Superior temporal gyrus (tissue), 1 donor: ENCODE results near the gene ATP6V0E2.

ENCODE experiments used
- DNase-seq: peaks from one replicate; pipeline ENCODE4 v3.0.0-alpha.2; 2016; ENCODE audit errors: extremely low spot score

Gene ATP6V0E2

DNA sequence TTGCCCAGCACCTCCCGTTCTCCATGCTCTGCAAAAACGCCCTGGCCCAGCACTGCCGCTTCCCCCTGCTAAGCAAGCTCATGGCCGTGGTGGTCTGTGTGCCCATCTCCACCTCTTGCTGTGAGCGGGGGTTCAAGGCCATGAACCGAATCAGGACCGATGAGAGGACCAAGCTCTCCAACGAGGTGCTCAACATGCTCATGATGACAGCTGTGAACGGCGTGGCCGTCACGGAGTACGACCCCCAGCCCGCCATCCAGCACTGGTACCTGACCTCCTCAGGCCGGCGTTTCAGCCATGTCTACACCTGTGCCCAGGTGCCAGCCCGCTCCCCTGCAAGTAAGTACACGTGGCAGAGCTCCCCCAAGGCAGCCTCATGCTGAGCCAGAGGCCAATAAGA is 11.6 kb upstream of the ATP6V0E2 start:
- DNase-seq = no peak

DNA sequence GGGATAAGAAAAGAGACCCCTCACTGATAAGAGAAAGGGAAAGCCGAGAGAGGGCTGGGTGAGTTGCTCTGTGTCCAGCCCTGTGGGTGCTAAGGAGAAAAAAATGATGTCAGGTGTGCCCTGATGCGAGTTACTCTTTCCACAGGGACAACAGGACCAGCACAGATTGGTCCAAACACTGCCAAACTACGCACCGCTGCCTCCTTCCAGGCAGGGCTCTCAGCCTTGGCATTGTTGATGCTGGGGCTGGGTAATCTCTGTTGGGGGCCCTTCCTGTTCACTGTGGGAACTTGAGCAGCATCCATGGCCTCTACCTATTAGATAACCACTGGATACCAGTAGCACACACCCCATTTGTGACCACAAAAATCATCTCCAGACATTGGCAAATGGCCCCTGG is 10.3 kb upstream of the ATP6V0E2 start:
- no peak for DNase-seq

DNA sequence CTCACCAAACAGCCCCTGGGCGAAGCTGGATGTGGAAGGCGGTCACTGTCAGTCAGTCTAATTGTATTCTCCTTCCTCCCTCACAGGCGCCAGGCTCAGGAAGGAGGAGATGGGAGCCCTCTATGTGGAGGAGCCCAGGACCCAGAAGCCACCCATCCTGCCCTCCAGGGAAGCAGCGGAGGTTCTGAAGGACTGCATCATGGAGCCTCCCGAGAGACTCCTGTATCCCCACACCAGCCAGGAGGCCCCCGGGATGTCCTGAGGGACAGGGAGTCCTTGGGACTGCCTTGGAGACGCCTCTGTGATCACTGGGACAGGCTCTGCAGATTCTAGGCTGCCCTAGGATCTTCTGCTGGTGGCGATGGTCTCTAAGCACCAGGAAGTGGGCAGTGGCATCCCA is 9.7 kb upstream of the ATP6V0E2 start:
- DNase-seq = no peak

DNA sequence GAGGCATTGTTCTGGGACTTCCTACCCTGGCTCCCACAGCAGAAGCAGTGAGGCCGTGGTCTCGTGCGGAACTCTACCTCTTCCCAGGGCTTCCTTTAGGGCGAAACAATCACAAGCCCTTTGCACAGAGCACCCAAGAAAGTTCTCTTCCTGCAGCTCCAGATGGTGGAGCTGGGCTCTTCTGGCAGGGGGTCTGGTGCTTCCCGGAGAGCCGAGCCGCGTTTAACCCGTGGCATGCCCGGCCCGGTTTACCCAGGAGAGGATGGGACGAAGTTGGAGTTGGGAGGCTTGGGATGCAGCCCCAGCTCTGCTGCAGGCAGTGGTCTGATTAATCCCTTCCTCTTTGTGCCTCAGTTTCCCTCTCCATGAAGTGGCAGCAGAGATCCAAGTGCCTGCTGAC is 9.0 kb upstream of the ATP6V0E2 start:
- DNase-seq = no peak

DNA sequence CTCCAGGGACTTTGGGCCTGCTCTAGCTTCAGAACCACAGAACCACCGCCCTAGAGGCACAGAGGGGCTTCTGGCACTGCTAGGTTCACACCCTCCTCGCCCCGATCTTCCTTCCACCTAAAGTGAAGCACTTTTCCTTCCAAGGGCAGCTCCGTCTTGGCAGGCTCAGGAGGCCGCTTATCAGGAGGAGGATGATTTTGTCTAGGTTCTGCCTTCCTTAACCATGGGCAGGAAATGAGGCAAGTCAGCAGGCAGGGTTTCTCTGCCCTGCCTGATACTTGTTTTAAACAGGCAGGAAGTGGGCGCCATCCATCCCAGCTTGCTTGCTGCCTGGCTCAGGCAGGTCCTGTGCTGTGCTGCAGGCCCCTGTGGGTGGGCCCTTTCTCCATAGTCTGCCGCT is 8.3 kb upstream of the ATP6V0E2 start:
- no peak for DNase-seq

DNA sequence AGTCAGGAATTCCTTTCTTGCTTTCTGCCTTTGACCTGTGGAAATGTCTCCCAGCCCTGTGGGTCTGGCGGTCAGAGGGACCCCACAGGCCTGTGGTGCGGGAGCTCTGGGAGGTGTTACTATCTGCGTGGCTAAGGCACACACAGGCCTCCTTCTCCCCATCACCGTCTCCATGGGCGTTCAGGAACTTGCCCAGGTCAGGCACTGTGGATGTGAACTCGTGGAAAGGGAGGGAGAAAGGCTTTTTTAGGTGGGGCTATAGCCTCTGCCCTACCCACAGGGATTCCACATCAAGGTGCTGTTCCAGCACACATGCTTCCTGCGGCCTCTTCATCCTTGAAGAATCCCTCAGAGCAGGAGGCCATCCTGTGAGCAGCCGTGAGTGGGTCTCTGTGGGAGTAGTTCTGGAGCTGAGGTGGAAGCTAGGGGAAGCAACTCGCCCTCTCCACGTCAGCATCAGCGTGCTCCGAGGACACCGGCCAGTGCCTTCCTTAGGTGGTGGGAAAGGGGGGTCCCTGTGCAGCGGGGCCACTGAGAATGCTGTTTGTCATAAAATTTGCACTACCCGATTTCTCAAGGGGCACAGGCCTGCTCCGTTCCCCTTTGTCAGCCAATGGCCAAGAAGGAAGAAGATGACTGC is 7.5 kb upstream of the ATP6V0E2 start:
- no peak for DNase-seq

DNA sequence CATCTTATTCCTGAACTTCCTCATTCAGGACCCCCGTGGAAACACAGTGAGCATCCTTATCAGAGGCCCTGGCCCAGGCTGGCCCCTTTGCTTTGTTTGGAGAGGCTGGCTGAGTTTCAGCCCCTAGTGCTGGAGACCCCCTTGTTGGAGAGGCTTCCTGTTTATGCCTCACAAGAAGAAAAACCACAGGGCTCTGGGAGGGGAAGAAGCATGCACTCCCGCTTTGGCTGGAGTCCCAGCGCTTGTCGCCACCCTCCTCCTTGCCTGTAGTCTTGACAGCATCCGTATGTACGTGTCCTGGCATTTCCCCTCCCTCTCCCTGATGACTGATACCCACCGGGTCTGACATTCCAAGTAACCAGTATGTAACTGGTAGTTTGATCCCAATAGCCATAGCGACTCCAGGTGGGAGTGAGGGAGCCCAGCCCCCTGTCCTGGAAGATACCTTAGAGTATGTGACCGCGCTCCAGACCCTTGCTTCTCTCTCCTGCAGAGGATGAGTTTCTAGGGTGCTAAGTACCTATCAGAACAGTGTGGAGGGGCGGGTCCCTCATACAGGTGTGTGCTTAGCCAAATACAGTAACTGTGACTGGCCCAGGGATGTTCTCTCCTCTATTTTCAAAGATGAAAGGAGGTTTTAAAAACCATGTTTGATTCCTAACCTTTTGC is 6.9 kb upstream of the ATP6V0E2 start:
- no peak for DNase-seq

DNA sequence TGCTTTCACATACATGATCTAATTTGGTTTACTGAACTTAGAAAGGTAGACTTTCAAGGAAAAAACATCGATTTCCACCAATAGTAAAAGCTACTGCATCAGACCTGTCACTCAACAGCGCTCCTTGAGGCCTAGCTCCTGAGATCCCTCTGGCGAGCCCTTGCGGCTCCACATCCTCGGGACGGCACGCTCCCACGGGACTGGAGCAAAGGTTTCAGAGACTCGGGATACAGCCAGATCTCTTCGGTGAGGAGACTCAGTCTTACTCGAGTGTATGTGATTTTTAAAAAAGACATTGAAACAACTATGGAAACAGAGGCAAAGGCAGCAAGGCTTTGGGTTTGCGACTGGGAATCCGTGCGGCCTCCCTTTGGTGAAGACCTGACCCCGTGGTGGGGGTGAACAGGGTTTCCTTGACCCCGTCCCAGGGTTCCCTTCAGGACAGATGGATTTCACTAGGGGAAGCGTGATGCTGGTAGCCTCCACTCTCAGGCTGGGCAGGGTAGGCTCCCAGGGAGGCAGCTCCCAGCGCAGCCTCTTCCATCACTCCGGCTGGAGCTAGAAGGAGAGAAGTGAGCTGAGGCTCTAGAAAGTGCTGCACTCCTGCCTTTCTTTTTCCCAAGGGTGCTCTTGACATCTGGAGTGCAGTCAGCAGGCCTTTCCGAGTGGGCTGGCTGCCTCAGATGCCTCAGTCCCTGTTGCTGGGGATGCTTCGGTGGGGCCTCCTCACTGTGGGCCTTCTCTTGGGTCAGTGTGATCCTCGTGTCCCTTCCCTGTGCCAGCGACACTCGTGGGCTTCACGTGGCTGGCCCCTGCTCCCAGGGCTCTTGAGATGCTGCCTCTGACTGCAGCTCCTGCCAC is 5.8 kb upstream of the ATP6V0E2 start:
- DNase-seq = no peak

DNA sequence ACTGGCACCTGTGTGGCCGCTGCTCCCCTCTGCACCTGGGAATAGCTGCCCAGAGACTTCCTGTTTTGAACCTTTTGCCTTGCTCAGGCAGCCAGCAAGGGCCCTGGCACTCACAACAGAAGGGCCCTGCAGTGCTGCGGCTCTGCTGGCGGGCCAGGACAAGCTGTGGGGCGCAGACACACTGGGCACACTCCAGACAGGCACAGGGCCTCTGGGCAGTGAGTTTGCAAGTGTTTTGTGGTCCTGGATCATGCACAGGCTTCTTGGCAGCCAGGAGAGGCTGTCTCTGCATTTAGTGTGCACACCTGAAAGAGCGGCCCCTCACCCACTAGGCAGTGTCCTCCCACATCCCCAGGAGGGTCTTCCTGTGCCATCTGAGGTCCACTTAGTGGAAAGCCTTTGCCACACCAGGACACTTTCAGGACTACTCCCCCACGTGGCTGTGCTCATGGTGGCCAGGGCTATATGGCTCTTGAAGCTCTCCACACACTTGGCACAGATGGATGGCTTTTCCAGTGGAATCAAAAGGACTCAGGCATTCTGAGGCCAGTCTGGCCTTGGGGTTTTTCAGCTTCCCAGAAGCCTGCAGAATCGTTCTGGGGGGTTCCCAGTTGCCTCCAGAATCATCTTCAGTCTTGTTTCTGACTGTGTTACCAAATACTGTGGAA is 5.0 kb upstream of the ATP6V0E2 start:
- DNase-seq = no peak

DNA sequence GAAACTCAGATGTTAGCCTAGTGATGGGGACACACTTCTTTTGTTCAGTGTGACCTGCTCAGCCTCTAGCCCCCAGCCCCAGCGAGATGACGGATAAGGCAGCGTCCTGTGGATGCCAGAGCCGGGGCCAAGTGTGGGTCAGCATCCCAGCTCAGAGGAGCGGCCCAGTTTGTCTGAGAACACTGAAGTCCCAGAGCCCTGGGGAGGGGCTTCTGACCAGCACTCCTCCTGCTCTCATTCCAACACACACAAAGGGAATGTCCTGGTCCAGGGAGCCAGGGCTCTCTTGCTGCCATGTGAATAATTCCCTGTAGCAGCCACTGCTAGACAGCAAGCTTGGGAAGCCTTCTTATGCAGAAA is 4.5 kb upstream of the ATP6V0E2 start:
- DNase-seq = no peak

DNA sequence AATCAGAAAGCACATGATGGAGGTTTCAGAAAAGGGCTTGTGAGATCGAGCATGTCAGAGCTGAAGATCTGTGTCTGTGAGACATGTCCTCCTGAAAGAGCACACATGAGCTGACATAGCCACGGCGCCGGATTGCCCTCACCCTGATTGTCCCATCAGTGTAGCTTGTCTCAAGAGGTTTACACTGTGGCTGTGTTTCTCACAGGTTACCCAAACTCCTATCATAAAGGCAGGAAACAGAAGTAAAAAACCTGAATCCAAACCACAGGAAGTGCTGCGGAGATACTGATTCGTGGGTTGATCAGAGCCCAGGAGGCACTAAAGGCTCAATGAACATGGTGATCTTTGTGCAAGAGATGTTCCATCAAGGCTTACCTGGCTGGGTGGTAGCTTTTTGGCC is 3.9 kb upstream of the ATP6V0E2 start:
- DNase-seq = no peak

DNA sequence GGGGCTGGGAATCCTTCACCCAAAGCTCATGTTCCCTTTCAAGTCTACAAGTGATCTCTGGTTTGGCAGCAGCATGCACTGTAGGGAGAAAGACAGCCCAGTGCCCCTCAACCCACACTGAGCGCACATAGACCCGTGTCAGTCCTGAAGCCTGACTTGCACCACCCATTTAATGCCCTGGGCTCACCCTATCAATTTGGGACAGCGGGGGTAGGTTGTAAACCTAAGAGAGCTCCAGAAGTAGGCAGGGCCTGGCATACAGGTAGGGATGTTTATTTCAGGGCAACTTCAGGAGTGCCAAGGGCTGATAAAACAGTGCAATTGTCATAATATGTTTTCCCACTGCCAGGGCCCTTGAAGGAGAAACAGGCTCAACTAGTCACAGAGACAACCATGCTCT is 3.5 kb upstream of the ATP6V0E2 start:
- DNase-seq = no peak

DNA sequence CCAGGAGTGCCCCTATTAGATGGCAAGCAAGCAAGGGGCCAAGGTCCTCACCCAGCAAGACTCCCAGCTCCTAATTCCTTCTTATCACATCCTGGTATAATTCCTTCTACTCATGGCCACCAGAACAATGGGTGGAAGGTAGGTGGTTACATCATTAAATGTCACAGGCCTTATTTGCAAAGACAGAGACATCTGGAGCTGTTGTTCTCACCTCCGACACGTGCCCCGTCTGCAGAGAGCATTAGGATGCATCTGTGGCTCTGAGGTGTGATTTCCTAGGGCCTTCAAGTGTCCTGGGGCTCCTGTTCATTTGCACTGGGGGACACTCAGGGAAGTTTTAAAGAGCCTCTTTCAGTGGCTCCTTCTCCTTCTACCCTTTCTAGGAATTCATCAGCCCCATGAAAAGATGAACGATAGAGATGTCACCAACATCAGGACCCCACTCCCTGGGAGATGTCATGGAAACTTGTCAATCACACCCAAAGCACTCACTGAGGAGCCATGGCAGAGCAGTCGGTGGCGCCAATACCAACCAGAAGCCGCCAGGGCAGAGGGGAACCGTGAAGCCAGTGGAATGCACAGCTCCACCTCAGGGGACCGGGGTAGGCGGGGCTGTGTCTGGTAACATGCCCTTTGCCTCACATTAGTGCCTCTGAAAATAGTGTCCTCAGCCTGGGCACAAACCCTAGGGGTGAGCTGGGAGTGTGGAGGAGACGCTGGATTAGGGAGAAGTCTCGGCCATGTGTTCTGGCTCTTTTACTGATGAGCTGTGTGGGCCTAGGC is 2.9 kb upstream of the ATP6V0E2 start:
- no peak for DNase-seq

DNA sequence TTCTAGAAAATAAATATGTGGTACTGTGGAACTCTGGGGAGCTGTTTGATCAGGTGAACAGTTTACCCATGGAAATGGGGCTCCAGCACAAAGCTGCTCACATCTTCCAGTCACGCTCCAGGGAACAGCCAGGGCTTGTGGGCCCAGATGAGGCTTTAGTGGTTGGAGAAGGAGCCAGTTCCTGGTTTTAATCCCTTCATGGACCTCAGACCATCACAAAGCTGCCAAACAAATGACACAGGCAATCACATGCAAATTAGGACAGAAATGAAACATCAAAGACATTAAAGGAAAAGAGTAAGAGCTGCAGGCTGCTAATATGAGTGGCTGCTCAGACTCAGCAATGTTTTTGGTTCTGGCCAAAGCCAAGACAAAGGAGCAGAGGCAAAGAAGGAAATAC is 2.2 kb upstream of the ATP6V0E2 start:
- peak; percentile 24 for DNase-seq

DNA sequence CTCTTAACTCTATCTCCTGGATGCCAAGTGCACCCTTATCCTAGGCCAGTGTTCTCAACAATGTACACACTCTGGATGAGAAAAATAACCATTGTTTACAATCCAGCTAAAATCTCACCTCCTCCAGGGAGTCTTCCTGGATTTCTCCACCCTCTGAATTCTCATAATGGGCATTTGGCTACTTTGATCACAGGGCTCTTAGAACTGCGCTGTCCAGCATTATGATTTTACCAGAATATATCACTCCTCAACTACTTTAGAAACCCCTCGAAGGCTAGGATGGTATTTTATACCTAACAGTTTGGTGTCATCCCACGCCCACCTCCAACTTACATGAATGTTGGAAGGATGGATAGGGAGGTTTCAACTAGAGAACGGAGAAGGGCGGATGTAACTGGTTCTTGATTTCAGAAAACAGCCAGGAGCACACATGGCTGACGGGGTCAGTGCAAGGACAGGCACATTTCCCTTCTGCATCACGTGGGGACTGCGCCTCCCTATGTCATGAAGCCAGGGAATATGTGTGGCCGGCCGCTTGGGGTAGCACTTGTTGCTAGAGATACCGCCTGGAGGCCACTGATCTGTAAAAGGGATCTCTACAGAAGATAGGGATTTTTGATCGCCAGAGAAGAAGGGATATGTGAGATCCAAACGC is 1.2 kb upstream of the ATP6V0E2 start:
- DNase-seq = peak; percentile 86

DNA sequence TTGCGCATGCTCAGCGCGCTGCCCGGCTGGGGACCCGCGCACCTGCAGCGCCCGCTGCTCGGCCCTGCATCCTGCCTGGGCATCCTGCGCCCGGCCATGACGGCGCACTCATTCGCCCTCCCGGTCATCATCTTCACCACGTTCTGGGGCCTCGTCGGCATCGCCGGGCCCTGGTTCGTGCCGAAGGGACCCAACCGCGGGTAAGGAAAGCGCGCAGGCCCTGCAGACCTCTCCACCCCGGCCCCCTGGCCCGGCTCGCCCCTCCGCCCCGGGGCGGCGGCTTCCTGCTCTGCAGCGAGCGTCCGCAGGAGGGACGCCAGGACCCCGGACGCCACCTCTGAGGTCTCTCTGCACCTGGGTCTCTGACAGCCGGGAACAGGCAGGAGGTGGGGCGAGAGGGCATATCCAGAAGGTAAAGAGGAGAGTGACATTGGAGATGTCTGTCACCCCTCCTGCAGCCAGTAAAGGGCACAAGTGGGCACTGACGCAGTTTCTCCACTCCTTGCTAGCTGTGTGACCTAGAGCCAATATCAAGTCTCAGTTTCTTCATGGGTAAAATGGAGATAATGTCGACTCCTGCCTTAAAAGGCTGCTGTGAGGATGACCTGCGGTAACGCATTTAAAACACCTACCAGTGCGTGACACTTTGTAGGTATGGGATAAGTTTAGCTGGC is 338 bp downstream of the ATP6V0E2 start:
- DNase-seq = peak; percentile 23

DNA sequence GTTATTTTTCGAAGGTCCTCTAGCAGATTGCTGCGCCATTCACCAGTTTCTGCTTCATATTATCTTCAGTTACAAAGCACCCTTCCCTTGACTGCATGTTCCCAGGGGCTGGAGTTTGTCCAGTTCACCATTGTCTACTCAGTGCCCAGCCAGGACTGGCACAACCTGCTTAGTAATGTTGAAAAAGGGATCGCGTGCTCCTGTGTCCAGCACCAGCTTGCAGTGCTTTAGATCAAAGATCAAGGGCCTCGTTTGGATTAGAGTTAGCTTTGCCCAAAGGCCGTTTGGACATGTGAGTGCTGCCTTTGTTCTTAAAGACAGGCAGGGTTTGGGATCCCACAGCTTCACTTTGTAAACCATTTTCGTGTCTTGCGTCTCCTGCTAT is 867 bp downstream of the ATP6V0E2 start:
- peak; percentile 49 for DNase-seq

DNA sequence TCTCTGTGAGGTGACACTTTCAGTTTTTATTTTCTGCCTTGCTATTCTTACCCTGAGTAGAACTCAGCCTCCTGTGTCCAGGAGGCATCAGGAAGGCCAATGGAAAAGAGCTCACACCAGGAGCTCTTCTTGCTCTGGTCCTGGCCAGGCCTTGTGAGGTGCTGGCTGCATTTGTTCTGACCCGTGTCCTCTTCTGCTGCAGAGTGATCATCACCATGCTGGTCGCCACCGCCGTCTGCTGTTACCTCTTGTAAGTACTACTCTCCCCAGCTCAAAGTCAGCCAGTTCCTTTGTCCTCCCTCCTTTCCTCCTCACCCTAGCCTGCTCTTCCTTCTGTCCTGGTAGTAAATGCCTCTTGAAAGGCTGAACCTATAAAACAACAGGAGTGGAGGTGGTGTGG is 1.6 kb downstream of the ATP6V0E2 start:
- DNase-seq = no peak

DNA sequence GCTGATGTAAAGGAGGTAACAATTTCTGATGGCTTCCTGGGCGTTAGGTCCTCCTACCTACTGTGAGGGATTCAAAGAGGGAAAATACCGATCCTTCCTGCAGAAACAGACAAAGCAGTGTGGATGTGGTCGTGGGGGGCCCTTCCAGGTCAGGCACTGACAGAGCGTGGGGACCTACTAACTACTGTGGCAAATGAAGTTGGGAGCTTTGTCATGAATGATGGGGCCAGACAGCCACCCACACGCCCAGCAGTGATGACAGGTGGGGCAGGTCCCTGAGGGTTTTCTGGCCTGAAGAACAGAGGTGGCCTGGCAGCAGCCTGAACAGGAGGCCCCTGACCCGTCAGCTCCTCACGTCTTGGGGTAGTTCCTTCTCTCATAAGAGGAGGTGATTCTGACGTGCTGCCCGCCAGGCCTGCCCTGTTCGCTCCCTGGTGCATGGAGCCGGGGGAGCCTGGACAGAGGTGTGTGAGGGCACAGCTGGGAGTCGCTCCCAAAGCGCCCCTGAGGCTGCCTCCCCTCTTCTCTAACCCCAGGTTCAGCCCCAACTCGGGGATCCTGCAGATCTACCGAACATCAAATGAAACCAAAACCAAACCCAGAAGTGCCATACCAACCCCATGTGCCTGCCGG is 4.2 kb downstream of the ATP6V0E2 start:
- no peak for DNase-seq

DNA sequence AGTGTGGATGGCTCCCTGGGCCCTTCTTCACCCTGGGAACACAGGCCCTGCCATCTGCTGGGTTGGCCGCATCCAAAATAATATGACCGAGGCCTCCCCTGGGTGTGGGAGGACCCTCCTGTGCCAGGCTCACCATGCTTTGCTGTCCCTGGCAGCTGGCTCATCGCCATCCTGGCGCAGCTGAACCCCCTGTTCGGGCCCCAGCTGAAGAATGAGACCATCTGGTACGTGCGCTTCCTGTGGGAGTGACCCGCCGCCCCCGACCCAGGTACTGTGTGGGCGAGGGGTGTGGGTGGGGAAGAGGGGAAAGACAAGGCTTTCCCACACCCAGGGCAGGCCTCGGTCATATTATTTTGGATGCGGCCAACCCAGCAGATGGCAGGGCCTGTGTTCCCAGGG is 4.8 kb downstream of the ATP6V0E2 start:
- no peak for DNase-seq
